PC-9 (cell line): ENCODE data around the gene PAQR6. TPM values are rescaled to one million over a fixed set of nuclear protein-coding genes. Genes with fewer than 3 reads are reported as not detected.
A peak's percentile ranks its signal among the peaks of the same experiment; 100 is the strongest.

Experiments
- BruUV-seq: library from RNA; stranded (reverse); fragments of 400-500 nt; replicated peaks from 2 replicates; lab custom pipeline; 2021; lab: Mats Ljungman, UMichigan
- CTCF ChIA-PET: fragments of 300-600 bp; sonication (Branson Sonifier 250); formaldehyde crosslinking; loops from one replicate; lab custom pipeline; 2022; ENCODE audit warnings: antibody characterized with exemption; lab: Charles Lee
- POLR2A ChIA-PET: fragments of 300-600 bp; sonication (Branson Sonifier 250); formaldehyde crosslinking; loops from one replicate; lab custom pipeline; 2022; ENCODE audit warnings: antibody characterized with exemption; ENCODE audit not compliant: unreplicated experiment; lab: Charles Lee
- DNase-seq, 2 experiments: peaks; one replicate each; pipeline versions ENCODE4 v3.0.0 to v3.0.0-alpha.2; 2015 to 2022; ENCODE audit warnings: mixed read lengths in 1 of 2
- H2AFZ ChIP-seq: fragments of 200-600 bp; sonication (generic); 2 replicates; pipeline ENCODE4 v1.8.1; 2017; ENCODE audit warnings: antibody characterized with exemption
- H3F3A ChIP-seq: fragments of 200-600 bp; sonication (generic); 2 replicates; pipeline ENCODE4 v1.8.1; 2017; ENCODE audit warnings: antibody characterized with exemption, mild to moderate bottlenecking, low read depth; ENCODE audit not compliant: insufficient read depth
- H3K27ac ChIP-seq: fragments of 200-600 bp; sonication (generic); 2 replicates; pipeline ENCODE4 v1.6.1; 2016; ENCODE audit warnings: mixed run types
- H3K27me3 ChIP-seq: fragments of 200-600 bp; sonication (generic); 2 replicates; pipeline ENCODE4 v1.6.1; 2016; ENCODE audit warnings: low read depth, mixed run types; ENCODE audit not compliant: insufficient read depth
- H3K36me3 ChIP-seq: fragments of 200-600 bp; sonication (generic); 2 replicates; pipeline ENCODE4 v1.6.1; 2016; ENCODE audit warnings: low read depth, mixed run types
- H3K4me1 ChIP-seq: fragments of 200-600 bp; sonication (generic); replicated peaks from 2 replicates; pipeline ENCODE4 v1.6.1; 2016; ENCODE audit warnings: mixed run types; ENCODE audit not compliant: insufficient read depth
- H3K4me2 ChIP-seq: fragments of 200-600 bp; sonication (generic); 2 replicates; pipeline ENCODE4 v1.6.1; 2017; ENCODE audit warnings: mixed run types
- H3K4me3 ChIP-seq: fragments of 200-600 bp; sonication (generic); 2 replicates; pipeline ENCODE4 v1.6.1; 2016; ENCODE audit warnings: mixed run types
- H3K79me2 ChIP-seq: fragments of 200-600 bp; sonication (generic); 2 replicates; pipeline ENCODE4 v1.6.1; 2017; ENCODE audit warnings: low read depth, mixed run types
- H3K9me2 ChIP-seq: fragments of 200-600 bp; sonication (generic); 2 replicates; pipeline ENCODE4 v1.8.1; 2017; ENCODE audit warnings: mild to moderate bottlenecking; ENCODE audit not compliant: insufficient read depth
- H3K9me3 ChIP-seq: fragments of 200-600 bp; sonication (generic); 2 replicates; pipeline ENCODE4 v1.8.1; 2016; ENCODE audit warnings: low read depth; ENCODE audit not compliant: insufficient read depth
- H4K20me1 ChIP-seq: fragments of 200-600 bp; sonication (generic); 2 replicates; pipeline ENCODE4 v1.8.1; 2017; ENCODE audit not compliant: insufficient read depth
- EZH2 ChIP-seq: fragments of 200-600 bp; sonication (generic); IDR thresholded peaks from 2 replicates; pipeline ENCODE4 v1.8.0; 2017; ENCODE audit warnings: antibody characterized with exemption, low read depth
- intact Hi-C: fragments of 100-400 bp; cut with micrococcal nuclease; formaldehyde crosslinking; loops from one replicate; pipeline ENCODE4 v1.10.0; 2022; ENCODE audit not compliant: unreplicated experiment
- total RNA-seq: library from RNA; stranded (reverse); gene quantifications from 2 replicates; pipeline ENCODE4 v1.2.3, GENCODE V29; 2021
- TF ChIP-seq, protein P1 (sequence below): fragments of 200-600 bp; sonication (generic); conservative IDR thresholded peaks from 2 replicates; pipeline ENCODE4 v1.6.1; 2017; ENCODE audit warnings: mixed run types, antibody characterized with exemption, mild to moderate bottlenecking, moderate library complexity

Gene PAQR6
- total RNA-seq, 1 experiment from 2014 or later, result 12.3 TPM

- H3K27ac ChIP-seq, result no peak overlapping the region
- H3F3A ChIP-seq, result peaks cover 13% of the 10 kb centered on the region; the same call in 1 of the 2 replicates
- BruUV-seq, result TSS peak; percentile 36
- H3K36me3 ChIP-seq, result no peaks in the 10 kb centered on the region
- ChIA-PET POLR2A (interaction anchor here (0.6 kb wide), 1 partner anchor 28 kb away, joined by 6 read pairs; no protein-coding TSS in a partner anchor), CTCF (no interaction called here)
- H3K4me1 ChIP-seq, result peaks cover 8% of the 10 kb centered on the region; the same call in 1 of the 2 replicates
- H3K79me2 ChIP-seq, result no peaks in the 10 kb centered on the region
- intact Hi-C loops, result no loop called here
- no peak overlapping the region for H2AFZ ChIP-seq
- no peaks in the 10 kb centered on the region for H3K9me2 ChIP-seq
- no peak overlapping the region for H3K4me3 ChIP-seq
- H3K27me3 ChIP-seq, result no peaks in the 10 kb centered on the region
- H4K20me1 ChIP-seq, result no peaks in the 10 kb centered on the region
- H3K4me2 ChIP-seq, result no peak overlapping the region
- H3K9me3 ChIP-seq, result no peaks in the 10 kb centered on the region
- TF ChIP-seq, protein P1, sequence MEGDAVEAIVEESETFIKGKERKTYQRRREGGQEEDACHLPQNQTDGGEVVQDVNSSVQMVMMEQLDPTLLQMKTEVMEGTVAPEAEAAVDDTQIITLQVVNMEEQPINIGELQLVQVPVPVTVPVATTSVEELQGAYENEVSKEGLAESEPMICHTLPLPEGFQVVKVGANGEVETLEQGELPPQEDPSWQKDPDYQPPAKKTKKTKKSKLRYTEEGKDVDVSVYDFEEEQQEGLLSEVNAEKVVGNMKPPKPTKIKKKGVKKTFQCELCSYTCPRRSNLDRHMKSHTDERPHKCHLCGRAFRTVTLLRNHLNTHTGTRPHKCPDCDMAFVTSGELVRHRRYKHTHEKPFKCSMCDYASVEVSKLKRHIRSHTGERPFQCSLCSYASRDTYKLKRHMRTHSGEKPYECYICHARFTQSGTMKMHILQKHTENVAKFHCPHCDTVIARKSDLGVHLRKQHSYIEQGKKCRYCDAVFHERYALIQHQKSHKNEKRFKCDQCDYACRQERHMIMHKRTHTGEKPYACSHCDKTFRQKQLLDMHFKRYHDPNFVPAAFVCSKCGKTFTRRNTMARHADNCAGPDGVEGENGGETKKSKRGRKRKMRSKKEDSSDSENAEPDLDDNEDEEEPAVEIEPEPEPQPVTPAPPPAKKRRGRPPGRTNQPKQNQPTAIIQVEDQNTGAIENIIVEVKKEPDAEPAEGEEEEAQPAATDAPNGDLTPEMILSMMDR, result no peak
- TF ChIP-seq EZH2, result no peak
- no peak for DNase-seq
Observed at GRCh38 chr1:156293895-156294294, 46.0 kb upstream of the PAQR6 start.

DNA sequence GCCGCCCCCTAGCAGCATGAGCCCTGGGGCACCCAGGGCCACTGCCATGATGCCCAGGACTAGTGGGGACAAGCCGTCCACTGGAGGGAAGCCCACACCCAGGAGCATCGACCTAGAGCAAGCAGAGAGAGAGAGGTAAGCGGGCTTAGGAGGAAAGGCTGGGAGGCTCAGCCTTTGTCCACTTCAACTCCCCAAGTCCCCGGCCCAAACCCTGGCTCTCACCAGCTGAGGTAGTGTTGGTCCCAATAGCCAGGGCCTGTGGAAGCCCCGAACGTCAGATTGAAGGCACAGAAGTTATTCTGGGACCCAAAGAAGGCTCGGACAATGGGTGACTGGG lies 45.2 kb upstream of the PAQR6 start:
- BruUV-seq, result no TSS peak
- Histone ChIP-seq H3K9me3 (no peaks in the 10 kb centered on the region), H2AFZ (no peak overlapping the region), H3K79me2 (no peaks in the 10 kb centered on the region), H3K27ac (no peak overlapping the region), H3K27me3 (no peaks in the 10 kb centered on the region), H3K4me3 (no peak overlapping the region), H4K20me1 (no peaks in the 10 kb centered on the region), H3K9me2 (no peaks in the 10 kb centered on the region), H3K4me2 (no peak overlapping the region), H3F3A (peaks cover 13% of the 10 kb centered on the region; the same call in 1 of the 2 replicates), H3K4me1 (peaks cover 8% of the 10 kb centered on the region; the same call in 1 of the 2 replicates), H3K36me3 (0 out of 2 replicates have a peak, but pooled peaks cover 5% of the 10 kb centered on the region)
- no peak for DNase-seq
- intact Hi-C loops, result no loop called here
- ChIA-PET CTCF (no interaction called here), POLR2A (interaction anchor here (0.6 kb wide), 1 partner anchor 28 kb away, joined by 6 read pairs; no protein-coding TSS in a partner anchor)
- TF ChIP-seq, protein P1, result no peak
- no peak for TF ChIP-seq EZH2

- Histone ChIP-seq H3K27me3 (no peaks in the 10 kb centered on the region), H3K36me3 (0 out of 2 replicates have a peak, but pooled peaks cover 8% of the 10 kb centered on the region), H3K27ac (no peak overlapping the region), H3K4me2 (no peak overlapping the region), H2AFZ (no peak overlapping the region), H4K20me1 (no peaks in the 10 kb centered on the region), H3K4me1 (peaks cover 8% of the 10 kb centered on the region; the same call in 1 of the 2 replicates), H3K9me2 (no peaks in the 10 kb centered on the region), H3K4me3 (no peak overlapping the region), H3F3A (peaks cover 13% of the 10 kb centered on the region; the same call in 1 of the 2 replicates), H3K9me3 (no peaks in the 10 kb centered on the region), H3K79me2 (no peaks in the 10 kb centered on the region)
- no TSS peak for BruUV-seq
- POLR2A ChIA-PET, result no interaction called here
- DNase-seq, result no peak
- CTCF ChIA-PET, result no interaction called here
- no peak for TF ChIP-seq EZH2
- TF ChIP-seq, protein P1, result no peak
- intact Hi-C loops, result no loop called here
Observed at GRCh38 chr1:156291226-156292061, 43.6 kb upstream of the PAQR6 start.
